ENCODE results near the gene COLEC11. TPM values are rescaled to one million over a fixed set of nuclear protein-coding genes. Genes with fewer than 3 reads are reported as not detected.

The COLEC11 gene
- total and polyA plus RNA-seq, 2 of the 13 experiments (the other 11 are each of a cell fraction or from before 2014, with no cell fraction given) = 1.5 to 3.0 TPM

DNA sequence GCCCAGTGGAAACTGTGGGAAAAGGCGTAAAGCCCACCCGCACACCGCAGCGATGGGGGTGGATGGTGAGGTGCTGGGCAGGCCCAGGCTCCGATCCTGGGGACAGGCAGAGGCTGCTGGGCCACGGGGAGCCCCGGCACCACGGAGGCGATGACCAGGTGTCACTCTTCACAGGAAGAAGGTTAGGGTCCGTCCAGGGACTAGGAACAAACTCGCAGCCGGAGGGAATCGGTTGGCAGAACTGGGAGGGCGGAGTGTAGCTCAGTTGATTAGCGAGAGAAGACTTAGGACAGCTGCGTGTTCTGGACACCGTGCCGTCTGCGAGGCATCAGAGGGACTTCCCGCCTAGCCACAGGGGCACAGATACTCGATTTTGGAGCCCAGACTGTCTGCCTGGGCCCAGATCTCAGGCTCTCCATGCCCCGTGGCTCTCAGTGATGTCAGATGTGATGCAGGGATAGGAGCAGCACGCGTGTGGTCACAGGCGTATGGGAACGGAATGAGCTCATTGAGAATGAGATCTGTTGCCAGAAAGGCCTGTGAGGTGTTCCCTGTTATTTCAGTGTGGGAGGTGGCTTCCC, 47.0 kb downstream of the COLEC11 start:
- no TSS peak for BruUV-seq (replicated peaks)
- intact Hi-C loops (cut with micrococcal nuclease; ENCODE audit: unreplicated experiment) = no loop called here

More for the DNA sequence above, 47.0 kb downstream of the COLEC11 start:
- POLR2A ChIA-PET = no interaction called here
- Histone ChIP-seq H3K9ac (ENCODE audit: insufficient read depth, low read depth, low read length) (no peak overlapping the region), H3K4me2 (ENCODE audit: low read depth, low read length) (no peak overlapping the region), H2AFZ (ENCODE audit: low read length) (no peak overlapping the region), H3K79me2 (ENCODE audit: insufficient read depth, low read length) (no peaks in the 10 kb centered on the region), H3K27me3 (ENCODE audit: control insufficient read depth in 1 of 2, insufficient read depth in 2 of 2, low read length in 2 of 2) (peaks cover 0 to 9% of the 10 kb centered on the region in 2 experiments; a peak in 3 of 5 replicates), H3K4me1 (ENCODE audit: insufficient read depth, low read length) (peaks cover 21% of the 10 kb centered on the region), H4K20me1 (ENCODE audit: insufficient read depth, low read length) (no peaks in the 10 kb centered on the region), H3K4me3 (replicated peaks in 1 of 3; ENCODE audit: insufficient read depth in 1 of 3, low read depth in 2 of 3, low read length in 3 of 3) (no peak overlapping the region), H3K27ac (ENCODE audit: extremely low read length, insufficient read depth, low read length) (no peak overlapping the region), H3K36me3 (replicated peaks in 1 of 2; ENCODE audit: control insufficient read depth in 1 of 2, insufficient read depth in 2 of 2, low read length in 2 of 2) (no peaks in the 10 kb centered on the region), H3K9me3 (ENCODE audit: low read length) (no peaks in the 10 kb centered on the region)
- ATAC-seq (no peak), DNase-seq (ENCODE audit: low spot score) (no peak), FAIRE-seq (no peak)
- WGBS (ENCODE audit: low lambda C conversion rate) = 74% methylated on average over 26 of the region's 26 CpGs
- in situ Hi-C loops (cut with HindIII; ENCODE audit: extremely low pct_ligation_motif_present, low pct_unique_long_range_greater_than_20kb) = no loop called here
- TF ChIP-seq, protein P1, sequence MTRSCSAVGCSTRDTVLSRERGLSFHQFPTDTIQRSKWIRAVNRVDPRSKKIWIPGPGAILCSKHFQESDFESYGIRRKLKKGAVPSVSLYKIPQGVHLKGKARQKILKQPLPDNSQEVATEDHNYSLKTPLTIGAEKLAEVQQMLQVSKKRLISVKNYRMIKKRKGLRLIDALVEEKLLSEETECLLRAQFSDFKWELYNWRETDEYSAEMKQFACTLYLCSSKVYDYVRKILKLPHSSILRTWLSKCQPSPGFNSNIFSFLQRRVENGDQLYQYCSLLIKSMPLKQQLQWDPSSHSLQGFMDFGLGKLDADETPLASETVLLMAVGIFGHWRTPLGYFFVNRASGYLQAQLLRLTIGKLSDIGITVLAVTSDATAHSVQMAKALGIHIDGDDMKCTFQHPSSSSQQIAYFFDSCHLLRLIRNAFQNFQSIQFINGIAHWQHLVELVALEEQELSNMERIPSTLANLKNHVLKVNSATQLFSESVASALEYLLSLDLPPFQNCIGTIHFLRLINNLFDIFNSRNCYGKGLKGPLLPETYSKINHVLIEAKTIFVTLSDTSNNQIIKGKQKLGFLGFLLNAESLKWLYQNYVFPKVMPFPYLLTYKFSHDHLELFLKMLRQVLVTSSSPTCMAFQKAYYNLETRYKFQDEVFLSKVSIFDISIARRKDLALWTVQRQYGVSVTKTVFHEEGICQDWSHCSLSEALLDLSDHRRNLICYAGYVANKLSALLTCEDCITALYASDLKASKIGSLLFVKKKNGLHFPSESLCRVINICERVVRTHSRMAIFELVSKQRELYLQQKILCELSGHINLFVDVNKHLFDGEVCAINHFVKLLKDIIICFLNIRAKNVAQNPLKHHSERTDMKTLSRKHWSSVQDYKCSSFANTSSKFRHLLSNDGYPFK (CRISPR knock-in tag; IDR thresholded peaks at IDR 0.05; ENCODE audit: borderline replicate concordance) = no peak
- TF ChIP-seq MED8 (CRISPR knock-in tag; IDR thresholded peaks at IDR 0.05; ENCODE audit: insufficient replicate concordance) (no peak), THAP11 (CRISPR knock-in tag; IDR thresholded peaks at IDR 0.05) (no peak), ZMYM4 (CRISPR knock-in tag; IDR thresholded peaks at IDR 0.05) (no peak)
- TF ChIP-seq, protein P2, sequence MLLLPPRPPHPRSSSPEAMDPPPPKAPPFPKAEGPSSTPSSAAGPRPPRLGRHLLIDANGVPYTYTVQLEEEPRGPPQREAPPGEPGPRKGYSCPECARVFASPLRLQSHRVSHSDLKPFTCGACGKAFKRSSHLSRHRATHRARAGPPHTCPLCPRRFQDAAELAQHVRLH (CRISPR knock-in tag; IDR thresholded peaks at IDR 0.05; ENCODE audit: borderline replicate concordance, low read depth) = no peak
- TF ChIP-seq, protein P3, sequence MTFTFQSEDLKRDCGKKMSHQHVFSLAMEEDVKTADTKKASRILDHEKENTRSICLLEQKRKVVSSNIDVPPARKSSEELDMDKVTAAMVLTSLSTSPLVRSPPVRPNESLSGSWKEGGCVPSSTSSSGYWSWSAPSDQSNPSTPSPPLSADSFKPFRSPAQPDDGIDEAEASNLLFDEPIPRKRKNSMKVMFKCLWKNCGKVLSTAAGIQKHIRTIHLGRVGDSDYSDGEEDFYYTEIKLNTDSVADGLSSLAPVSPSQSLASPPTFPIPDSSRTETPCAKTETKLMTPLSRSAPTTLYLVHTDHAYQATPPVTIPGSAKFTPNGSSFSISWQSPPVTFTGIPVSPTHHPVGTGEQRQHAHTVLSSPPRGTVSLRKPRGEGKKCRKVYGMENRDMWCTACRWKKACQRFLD (CRISPR knock-in tag; IDR thresholded peaks at IDR 0.05; ENCODE audit: borderline replicate concordance) = no peak
- TF ChIP-seq, protein P4, sequence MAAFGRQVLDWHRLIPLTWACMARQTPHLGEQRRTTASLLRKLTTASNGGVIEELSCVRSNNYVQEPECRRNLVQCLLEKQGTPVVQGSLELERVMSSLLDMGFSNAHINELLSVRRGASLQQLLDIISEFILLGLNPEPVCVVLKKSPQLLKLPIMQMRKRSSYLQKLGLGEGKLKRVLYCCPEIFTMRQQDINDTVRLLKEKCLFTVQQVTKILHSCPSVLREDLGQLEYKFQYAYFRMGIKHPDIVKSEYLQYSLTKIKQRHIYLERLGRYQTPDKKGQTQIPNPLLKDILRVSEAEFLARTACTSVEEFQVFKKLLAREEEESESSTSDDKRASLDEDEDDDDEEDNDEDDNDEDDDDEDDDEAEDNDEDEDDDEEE (CRISPR knock-in tag; IDR thresholded peaks at IDR 0.05) = no peak
- CTCF ChIA-PET (ENCODE audit: low intra/inter-chr PET ratio, low total read pairs) = no interaction called here
